Activated CD4-positive, alpha-beta T cell treated with anti-CD3 and anti-CD28 coated beads, Interleukin-2, amount 10 ng/mL, durations not matched to agents 24 days and 14 days (primary cell): Measurements from ENCODE around the gene PTPN11. TPM values are rescaled to one million over a fixed set of nuclear protein-coding genes. Genes with fewer than 3 reads are reported as not detected.
"Not testable (repeated sequence)": the region's sequence is repeated elsewhere in the genome, so short reads cannot be mapped to it uniquely, and the experiment has no call there.

ENCODE experiments used
- DNase-seq: peaks from one replicate; pipeline ENCODE4 v3.0.0; 2022
- H3K27ac Mint-ChIP-seq: one replicate; pipeline ENCODE4 v1.8.0; 2022; ENCODE audit warnings: mild to moderate bottlenecking, mixed read lengths
- H3K27me3 Mint-ChIP-seq: one replicate; pipeline ENCODE4 v1.8.0; 2022; ENCODE audit warnings: mixed read lengths
- H3K36me3 Mint-ChIP-seq: one replicate; pipeline ENCODE4 v1.8.0; 2022; ENCODE audit warnings: low read depth, mild to moderate bottlenecking, mixed read lengths
- H3K4me1 Mint-ChIP-seq: one replicate; pipeline ENCODE4 v1.8.0; 2021; ENCODE audit warnings: mixed read lengths
- H3K4me3 Mint-ChIP-seq: one replicate; pipeline ENCODE4 v1.8.0; 2022; ENCODE audit warnings: mild to moderate bottlenecking, moderate library complexity, mixed read lengths
- H3K9me3 Mint-ChIP-seq: one replicate; pipeline ENCODE4 v1.8.0; 2021; ENCODE audit warnings: mixed read lengths
- intact Hi-C: fragments of 100-400 bp; cut with micrococcal nuclease; formaldehyde crosslinking; loops from one replicate; pipeline ENCODE4 v1.15.1; 2023
- total RNA-seq: library from RNA; stranded (reverse); gene quantifications from 2 replicates; pipeline ENCODE4 v1.2.3, GENCODE V29; 2022

The PTPN11 gene
- total RNA-seq, 1 donor from 2014 or later = 173 TPM

DNA sequence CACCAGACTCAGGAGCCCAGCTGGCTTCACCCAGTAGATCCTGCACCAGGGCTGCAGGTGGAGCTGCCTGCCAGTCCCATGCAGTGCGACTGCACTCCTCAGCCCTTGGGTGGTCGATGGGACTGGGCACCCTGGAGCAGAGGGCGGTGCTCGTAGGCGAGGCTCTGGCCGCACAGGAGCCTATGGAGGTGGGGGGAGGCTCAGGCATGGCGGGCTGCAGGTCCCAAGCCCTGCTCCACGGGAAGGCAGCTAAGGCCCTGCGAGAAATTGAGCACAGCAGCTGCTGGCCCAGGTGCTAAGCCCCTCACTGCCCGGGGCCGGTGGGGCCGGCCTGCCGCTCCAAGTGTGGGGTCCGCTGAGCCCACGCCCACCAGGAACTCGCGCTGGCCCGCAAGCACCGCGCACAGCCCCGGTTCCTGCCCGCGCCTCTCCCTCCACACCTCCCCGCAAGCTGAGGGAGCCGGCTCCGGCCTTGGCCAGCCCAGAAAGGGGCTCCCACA is 101.1 kb downstream of the PTPN11 start:
- not testable (repeated sequence) for DNase-seq, H3K4me1 Mint-ChIP-seq, H3K36me3 Mint-ChIP-seq

DNA sequence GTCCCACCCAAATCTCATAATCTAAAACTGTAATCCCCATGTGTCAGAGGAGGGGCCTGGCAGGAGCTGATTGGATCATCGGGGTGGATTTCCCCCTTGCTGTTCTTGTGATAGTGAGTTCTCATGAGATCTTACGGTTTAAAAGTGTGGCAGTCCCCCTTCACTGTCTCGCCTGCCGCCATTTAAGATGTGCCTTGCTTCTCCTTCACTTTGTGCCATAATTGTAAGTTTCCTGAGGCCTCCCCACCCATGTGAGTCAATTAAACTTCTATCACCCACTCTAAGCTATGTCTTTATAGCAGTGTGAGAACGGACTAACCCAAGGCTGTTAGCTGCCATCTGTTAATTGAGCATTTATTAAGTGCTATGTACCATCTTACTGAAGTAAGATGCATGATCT is 105.1 kb downstream of the PTPN11 start:
- no peaks in the 10 kb centered on the region for H3K4me1 Mint-ChIP-seq
- H3K36me3 Mint-ChIP-seq = no peaks in the 10 kb centered on the region
- no peaks in the 10 kb centered on the region for H3K27me3 Mint-ChIP-seq
- H3K27ac Mint-ChIP-seq = no peak overlapping the region
- H3K4me3 Mint-ChIP-seq = no peak overlapping the region
- no peaks in the 10 kb centered on the region for H3K9me3 Mint-ChIP-seq
- no peak for DNase-seq
- intact Hi-C loops = no loop called here

More for the DNA sequence above, 101.1 kb downstream of the PTPN11 start:
- H3K9me3 Mint-ChIP-seq, intact Hi-C loops, H3K27ac Mint-ChIP-seq, H3K4me3 Mint-ChIP-seq, H3K27me3 Mint-ChIP-seq: not testable (repeated sequence)

DNA sequence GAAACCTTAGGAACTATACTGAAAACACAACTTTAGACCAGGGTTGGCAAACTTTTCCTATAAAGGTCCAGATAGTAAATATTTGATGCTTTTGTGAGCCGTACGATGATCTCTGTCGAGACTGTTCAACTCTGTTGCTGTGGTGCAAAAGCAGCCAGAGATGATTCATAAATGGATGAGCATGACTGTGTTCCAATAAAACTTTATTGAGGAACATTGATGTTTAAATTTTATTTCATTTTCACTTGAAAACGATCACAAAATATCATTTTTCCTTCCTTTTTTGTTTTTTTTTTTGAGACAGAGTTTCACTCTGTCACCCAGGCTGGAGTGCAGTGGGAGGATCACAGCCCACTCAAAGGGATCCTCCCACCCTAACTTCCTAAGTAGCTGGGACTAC is 105.5 kb downstream of the PTPN11 start:
- Mint-ChIP-seq H3K4me1 (no peaks in the 10 kb centered on the region), H3K27me3 (no peaks in the 10 kb centered on the region), H3K4me3 (no peak overlapping the region), H3K36me3 (no peaks in the 10 kb centered on the region), H3K27ac (no peak overlapping the region), H3K9me3 (no peaks in the 10 kb centered on the region)
- no peak for DNase-seq
- intact Hi-C loops = no loop called here

DNA sequence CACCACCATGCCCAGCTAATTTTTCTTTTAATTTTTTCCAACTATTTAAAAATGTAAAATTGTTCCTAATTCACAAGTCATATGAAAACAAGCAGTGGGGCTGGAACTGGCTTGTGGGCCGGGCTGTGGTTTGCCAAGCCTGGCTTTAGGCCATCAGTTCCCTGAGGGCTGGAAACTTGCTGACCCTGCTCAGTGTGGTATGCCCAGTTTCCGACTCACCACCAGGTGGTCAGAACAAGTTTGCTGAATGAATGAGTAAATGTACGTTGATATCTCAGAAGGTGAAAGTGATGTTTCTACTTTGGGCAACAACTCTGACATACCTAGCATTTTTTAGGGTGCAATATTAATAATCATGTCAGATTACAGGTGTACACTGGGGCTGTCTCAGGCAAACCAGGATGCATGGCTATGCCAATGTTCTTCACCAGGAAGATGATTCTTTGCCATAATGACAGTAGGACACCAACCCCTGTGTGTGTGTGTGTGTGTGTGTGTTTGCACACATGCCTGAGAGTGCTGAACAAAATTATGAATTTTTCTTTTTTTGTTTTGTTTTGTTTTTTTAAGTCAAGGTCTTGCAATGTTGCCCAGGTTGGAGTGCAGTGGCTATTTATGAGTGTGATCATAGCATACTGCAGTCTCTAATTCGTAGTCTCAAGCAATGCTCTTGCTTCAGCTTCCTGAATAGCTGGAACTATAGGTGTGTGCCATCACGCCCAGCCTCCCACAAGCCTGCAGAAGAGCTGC is 106.1 kb downstream of the PTPN11 start:
- Mint-ChIP-seq H3K27ac (no peak overlapping the region), H3K4me1 (no peaks in the 10 kb centered on the region), H3K9me3 (no peaks in the 10 kb centered on the region), H3K27me3 (no peaks in the 10 kb centered on the region), H3K4me3 (no peak overlapping the region), H3K36me3 (no peaks in the 10 kb centered on the region)
- intact Hi-C loops = no loop called here
- no peak for DNase-seq

DNA sequence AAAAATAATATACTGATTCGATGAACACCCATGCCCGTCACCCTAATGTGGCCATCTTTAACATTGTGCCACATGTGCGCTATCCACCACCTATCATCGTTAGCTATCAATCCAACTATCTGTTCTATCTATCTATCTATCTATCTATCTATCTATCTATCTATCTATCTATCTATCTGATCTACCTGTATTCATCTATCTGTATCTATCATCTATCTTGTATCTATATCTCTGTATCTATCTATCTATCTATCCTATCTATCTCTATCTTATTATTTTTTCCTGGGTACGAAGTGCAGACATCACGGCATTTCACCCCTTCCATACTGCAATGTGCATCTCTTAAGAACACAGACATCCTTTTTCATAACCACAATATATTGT is 106.7 kb downstream of the PTPN11 start:
- intact Hi-C loops = no loop called here
- Mint-ChIP-seq H3K27me3 (no peaks in the 10 kb centered on the region), H3K27ac (no peak overlapping the region), H3K36me3 (no peaks in the 10 kb centered on the region), H3K4me1 (no peaks in the 10 kb centered on the region), H3K9me3 (no peaks in the 10 kb centered on the region), H3K4me3 (no peak overlapping the region)
- no peak for DNase-seq

DNA sequence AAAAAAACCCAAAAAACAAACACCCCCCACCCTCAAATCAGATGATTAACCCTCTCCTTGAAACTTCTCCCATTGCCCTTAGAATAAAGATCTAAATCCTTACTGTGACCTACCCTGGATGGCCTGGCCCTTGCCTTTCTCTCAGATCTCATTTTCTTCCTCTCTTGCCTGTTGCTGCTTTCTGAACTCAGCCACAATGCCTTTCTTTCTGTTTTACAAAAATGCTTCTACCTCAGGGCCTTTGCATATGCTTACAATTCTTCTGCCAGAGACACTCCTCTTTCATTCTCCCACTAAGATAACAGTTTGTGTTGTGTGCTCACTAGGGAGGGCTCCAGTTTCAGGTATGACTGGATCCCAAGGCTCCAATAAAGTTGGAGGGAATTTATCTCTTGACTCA is 108.3 kb downstream of the PTPN11 start:
- no peaks in the 10 kb centered on the region for H3K9me3 Mint-ChIP-seq
- H3K27me3 Mint-ChIP-seq = peaks cover 2% of the 10 kb centered on the region
- DNase-seq = no peak
- intact Hi-C loops = no loop called here
- no peaks in the 10 kb centered on the region for H3K36me3 Mint-ChIP-seq
- H3K27ac Mint-ChIP-seq = no peak overlapping the region
- no peak overlapping the region for H3K4me3 Mint-ChIP-seq
- H3K4me1 Mint-ChIP-seq = no peaks in the 10 kb centered on the region

DNA sequence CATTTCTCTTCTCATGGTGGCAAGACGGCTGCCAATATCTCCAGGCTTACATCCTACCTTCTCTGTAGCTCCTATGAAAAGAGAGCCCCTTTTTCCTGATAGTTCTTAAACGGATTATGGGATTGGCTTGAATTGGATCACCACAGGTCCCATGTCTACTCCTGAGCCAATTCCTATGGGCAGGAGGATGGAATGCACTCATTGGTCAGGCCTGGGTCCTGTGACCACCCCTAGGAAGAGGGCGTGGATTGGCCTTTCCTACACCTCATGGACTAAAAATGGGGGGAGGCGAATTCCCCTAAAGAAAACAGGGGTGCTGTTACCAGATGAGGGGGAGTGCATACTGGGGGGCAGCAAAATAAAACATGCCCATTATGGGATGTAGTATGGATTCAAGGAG is 108.8 kb downstream of the PTPN11 start:
- intact Hi-C loops = no loop called here

DNA sequence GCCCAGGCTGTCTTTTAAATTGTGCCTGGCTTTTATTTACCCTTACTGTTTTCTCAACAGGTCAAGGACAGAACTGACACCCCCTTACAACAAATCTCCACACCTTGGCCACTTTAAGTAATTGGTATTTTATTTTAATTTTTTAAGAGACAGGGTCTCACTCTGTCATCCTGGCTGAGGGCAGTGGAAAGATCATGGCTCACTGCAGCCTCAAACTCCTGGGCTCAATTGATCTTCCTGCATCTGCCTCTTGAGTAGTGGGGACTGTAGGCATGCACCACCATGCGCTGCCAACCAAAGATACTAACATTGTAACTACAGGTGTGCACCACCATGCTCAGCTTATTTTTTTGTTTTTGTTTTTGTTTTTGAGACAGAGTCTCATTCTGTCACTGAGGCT is 109.8 kb downstream of the PTPN11 start:
- Mint-ChIP-seq H3K36me3 (no peaks in the 10 kb centered on the region), H3K4me1 (no peaks in the 10 kb centered on the region), H3K9me3 (no peaks in the 10 kb centered on the region), H3K27me3 (peaks cover 3% of the 10 kb centered on the region), H3K4me3 (no peak overlapping the region), H3K27ac (no peak overlapping the region)
- no peak for DNase-seq
- intact Hi-C loops = no loop called here

More for the DNA sequence above, 108.8 kb downstream of the PTPN11 start:
- Mint-ChIP-seq H3K4me1 (no peaks in the 10 kb centered on the region), H3K27me3 (peaks cover 3% of the 10 kb centered on the region), H3K36me3 (no peaks in the 10 kb centered on the region), H3K27ac (no peak overlapping the region), H3K9me3 (no peaks in the 10 kb centered on the region), H3K4me3 (no peak overlapping the region)
- no peak for DNase-seq

DNA sequence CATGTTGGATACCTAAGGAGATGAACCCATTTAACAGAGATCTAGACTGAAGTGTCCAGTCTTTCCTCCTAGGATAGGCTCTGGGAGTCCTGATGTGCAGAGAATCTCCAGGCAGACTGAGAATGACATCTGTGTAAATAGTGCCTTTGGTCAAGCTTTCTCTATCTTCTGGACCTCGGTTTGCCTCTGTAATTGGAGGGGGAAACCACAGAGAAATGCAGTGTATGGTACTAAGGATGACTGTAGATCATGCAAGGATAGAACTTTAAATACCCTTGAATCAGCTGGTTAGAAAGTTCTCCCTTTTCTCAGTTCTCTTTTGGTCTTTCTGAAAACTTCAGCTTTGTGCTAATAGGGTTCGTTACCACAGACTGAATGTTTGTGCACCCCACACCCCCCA is 112.2 kb downstream of the PTPN11 start:
- Mint-ChIP-seq H3K9me3 (no peaks in the 10 kb centered on the region), H3K4me3 (no peak overlapping the region), H3K27ac (no peak overlapping the region), H3K4me1 (no peaks in the 10 kb centered on the region), H3K27me3 (peaks cover 3% of the 10 kb centered on the region), H3K36me3 (no peaks in the 10 kb centered on the region)
- no peak for DNase-seq
- intact Hi-C loops = no loop called here

DNA sequence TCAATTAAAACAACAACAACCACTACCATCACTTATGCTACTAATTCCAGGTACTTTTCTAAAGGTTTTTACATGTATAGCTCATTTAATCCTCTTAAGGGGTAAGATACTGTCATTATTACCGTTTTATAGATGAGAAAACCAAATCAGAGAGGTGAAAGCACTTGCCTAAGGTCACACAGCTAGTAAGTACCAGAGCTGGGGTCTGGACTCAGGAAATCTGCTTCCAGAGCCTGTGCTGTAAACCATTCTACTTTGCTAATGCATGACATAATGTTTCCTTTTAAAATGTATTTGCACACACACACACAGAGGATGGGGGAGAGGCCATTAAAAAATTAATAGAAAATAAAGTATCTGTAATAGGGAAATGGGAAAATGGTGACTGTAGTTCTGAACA is 113.4 kb downstream of the PTPN11 start:
- Mint-ChIP-seq H3K4me3 (no peak overlapping the region), H3K27me3 (peaks cover 3% of the 10 kb centered on the region), H3K9me3 (no peaks in the 10 kb centered on the region), H3K36me3 (no peaks in the 10 kb centered on the region), H3K4me1 (no peaks in the 10 kb centered on the region), H3K27ac (no peak overlapping the region)
- intact Hi-C loops = no loop called here
- no peak for DNase-seq

DNA sequence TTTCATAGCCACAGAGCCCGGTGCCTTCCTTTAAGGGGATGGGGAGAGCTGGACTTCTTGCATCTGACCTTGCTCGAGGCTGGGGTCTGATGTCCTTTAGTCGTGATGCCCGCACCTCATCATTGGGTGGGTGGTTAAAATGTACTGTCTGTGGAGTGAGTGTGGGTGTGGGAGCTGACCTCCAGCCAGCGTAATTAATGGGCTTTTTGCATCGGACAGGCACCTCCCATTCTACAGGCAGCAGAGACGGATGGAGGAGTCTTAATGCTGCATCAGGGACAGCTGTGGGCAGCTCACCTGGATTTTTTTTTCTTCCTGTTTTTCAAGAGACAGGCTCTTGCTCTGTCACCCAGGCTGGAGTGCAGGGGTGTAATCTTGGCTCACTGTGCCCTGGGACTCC is 114.8 kb downstream of the PTPN11 start:
- Mint-ChIP-seq H3K27me3 (peaks cover 3% of the 10 kb centered on the region), H3K9me3 (no peaks in the 10 kb centered on the region), H3K36me3 (no peaks in the 10 kb centered on the region), H3K27ac (no peak overlapping the region), H3K4me1 (peaks cover 5% of the 10 kb centered on the region), H3K4me3 (no peak overlapping the region)
- intact Hi-C loops = no loop called here
- no peak for DNase-seq

DNA sequence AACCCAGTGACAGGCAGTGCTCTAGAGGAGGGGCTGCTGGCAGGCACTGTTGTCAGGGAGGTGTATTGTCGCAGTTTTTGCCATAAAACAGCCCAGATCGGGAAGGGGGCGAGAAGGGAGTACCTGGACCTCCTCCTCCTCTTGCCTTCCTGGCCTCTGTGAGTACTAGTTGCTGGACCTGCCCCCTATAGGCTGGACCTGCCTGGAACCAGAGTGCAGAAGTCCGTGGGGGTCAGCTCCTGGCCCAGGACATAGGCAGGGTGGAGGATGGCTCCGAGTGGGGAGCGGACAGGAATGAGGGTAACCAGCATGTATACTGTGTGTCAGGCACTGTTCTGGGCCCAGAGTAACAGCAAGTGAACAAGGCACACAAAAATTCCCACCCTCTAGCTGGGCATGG is 116.3 kb downstream of the PTPN11 start:
- H3K36me3 Mint-ChIP-seq = no peaks in the 10 kb centered on the region
- no peak overlapping the region for H3K27ac Mint-ChIP-seq
- H3K4me1 Mint-ChIP-seq = peaks cover 5% of the 10 kb centered on the region
- intact Hi-C loops = no loop called here
- H3K9me3 Mint-ChIP-seq = no peaks in the 10 kb centered on the region
- DNase-seq = no peak
- H3K27me3 Mint-ChIP-seq = peaks cover 3% of the 10 kb centered on the region
- H3K4me3 Mint-ChIP-seq = no peak overlapping the region

DNA sequence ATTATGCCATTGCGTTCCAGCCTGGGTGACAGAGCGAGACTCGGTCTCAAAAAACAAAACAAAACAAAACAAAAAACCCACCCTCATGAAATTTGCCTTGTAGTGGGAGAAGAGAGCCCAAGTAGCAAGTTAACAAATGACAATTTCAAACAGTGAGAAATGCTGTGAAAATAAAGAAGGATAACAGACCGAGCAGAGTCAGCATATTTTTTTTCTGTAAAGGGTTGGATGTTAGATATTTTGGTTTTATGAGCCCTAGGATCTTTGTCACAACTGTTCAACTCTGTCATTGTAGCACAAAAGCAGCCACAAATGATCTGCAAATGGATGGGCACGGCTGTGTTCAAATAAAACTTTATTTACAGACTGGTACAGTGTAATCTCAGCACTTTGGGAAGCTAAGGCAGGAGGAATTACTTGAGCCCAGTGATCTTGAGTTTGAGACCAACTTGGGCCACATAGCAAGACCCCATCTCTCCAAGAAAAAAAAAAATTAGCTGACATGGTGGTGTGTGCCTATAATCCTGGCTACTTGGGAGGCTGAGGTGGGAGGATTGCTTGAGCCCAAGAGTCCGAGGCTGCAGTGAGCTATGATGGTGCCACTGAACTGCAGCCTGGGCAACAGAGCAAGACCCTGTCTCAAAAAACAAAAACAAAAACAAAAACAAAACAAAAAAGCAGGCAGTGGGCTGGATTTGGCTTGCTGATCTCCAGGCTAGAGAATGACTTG is 117.1 kb downstream of the PTPN11 start:
- Mint-ChIP-seq H3K9me3 (no peaks in the 10 kb centered on the region), H3K36me3 (no peaks in the 10 kb centered on the region), H3K27me3 (peaks cover 3% of the 10 kb centered on the region), H3K27ac (no peak overlapping the region), H3K4me1 (peaks cover 5% of the 10 kb centered on the region), H3K4me3 (no peak overlapping the region)
- intact Hi-C loops = no loop called here
- no peak for DNase-seq

DNA sequence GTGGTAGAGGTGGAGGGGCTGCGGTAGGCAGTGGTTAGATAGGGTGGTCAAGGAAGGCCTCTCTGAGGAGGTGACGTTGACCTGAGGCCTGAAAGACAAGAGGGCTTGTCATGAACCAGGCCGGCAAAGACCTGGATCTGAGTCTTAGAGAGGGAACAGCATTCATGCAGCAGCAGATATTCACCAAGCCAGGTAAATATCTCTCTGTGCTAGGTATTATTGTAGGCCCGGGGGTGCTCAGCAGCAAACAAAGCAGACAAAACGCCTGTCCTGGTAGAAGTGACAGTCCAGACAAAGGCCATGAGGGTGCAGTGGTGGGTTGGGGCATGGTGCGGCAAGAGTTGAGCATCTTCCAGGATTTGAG is 117.6 kb downstream of the PTPN11 start:
- H3K9me3 Mint-ChIP-seq = no peaks in the 10 kb centered on the region
- H3K27ac Mint-ChIP-seq = no peak overlapping the region
- peaks cover 3% of the 10 kb centered on the region for H3K27me3 Mint-ChIP-seq
- DNase-seq = no peak
- intact Hi-C loops = no loop called here
- H3K4me3 Mint-ChIP-seq = no peak overlapping the region
- H3K4me1 Mint-ChIP-seq = peaks cover 5% of the 10 kb centered on the region
- no peaks in the 10 kb centered on the region for H3K36me3 Mint-ChIP-seq
